Stimulated activated CD8-positive, alpha-beta memory T cell treated with anti-CD3 and anti-CD28 coated beads, Interleukin-7, amount 100 ng/mL, for 24 hours (primary cell): ENCODE data around the gene FZR1.
A peak's percentile ranks its signal among the peaks of the same experiment; 100 is the strongest.
"Not testable (repeated sequence)": the region's sequence is repeated elsewhere in the genome, so short reads cannot be mapped to it uniquely, and the experiment has no call there.

ENCODE experiments used
- DNase-seq: peaks from one replicate; pipeline ENCODE4 v3.0.0-alpha.2; 2020; ENCODE audit warnings: low read depth

Gene FZR1

DNA sequence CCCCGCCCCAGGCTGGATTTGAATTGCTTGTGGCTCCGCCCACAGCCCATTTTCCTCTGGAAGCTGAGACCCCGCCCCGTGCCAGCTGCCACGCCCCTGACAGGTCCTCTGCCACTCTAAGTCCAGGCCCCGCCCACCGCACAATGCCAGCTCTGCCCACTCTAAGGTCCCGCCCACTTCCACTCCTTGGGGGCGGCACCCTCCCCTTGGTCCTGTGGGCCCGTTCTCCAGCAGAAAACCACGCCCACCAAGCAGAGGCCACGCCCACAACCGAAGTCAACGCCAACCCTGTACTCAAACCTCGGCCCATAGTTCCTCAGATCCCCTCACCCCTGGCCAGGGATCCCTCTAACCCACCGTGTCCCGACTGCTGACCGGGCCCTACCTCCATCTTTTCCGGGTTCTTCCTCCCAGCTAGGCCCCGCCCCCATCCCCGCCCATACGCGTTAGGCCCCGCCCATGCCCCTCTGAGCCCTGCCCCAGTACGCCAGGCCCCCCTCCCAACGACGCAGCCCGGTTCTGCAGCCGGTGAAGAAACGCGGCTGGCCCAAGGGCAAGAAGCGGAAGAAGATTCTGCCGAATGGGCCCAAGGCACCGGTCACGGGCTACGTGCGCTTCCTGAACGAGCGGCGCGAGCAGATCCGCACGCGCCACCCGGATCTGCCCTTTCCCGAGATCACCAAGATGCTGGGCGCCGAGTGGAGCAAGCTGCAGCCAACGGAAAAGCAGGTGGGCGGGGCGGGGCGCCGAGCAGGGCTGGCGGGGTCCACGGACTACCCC is 67.9 kb downstream of the FZR1 start:
- peak; percentile 64 for DNase-seq

DNA sequence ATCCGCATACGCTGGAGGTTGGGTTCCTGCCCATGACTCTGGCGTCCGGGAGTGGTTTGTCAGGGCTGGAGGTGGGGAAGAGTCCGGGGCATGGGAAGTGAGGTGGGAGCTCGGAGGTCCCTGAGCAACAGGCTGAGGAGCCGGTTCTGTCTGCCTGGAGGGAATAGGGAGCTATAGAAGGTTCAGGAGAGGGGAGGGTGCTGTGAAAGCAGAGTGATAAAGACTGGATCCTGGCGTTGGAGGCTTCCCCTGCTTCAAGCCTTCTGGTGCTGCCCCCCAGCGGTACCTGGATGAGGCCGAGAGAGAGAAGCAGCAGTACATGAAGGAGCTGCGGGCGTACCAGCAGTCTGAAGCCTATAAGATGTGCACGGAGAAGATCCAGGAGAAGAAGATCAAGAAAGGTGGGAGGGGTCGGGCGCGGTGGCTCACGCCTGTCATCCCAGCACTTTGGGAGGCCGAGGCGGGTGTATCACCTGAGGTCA is 69.2 kb downstream of the FZR1 start:
- no peak for DNase-seq

- no peak for DNase-seq
Measured at GRCh38 chr19:3575949-3576673, 70.0 kb downstream of the FZR1 start.

DNA sequence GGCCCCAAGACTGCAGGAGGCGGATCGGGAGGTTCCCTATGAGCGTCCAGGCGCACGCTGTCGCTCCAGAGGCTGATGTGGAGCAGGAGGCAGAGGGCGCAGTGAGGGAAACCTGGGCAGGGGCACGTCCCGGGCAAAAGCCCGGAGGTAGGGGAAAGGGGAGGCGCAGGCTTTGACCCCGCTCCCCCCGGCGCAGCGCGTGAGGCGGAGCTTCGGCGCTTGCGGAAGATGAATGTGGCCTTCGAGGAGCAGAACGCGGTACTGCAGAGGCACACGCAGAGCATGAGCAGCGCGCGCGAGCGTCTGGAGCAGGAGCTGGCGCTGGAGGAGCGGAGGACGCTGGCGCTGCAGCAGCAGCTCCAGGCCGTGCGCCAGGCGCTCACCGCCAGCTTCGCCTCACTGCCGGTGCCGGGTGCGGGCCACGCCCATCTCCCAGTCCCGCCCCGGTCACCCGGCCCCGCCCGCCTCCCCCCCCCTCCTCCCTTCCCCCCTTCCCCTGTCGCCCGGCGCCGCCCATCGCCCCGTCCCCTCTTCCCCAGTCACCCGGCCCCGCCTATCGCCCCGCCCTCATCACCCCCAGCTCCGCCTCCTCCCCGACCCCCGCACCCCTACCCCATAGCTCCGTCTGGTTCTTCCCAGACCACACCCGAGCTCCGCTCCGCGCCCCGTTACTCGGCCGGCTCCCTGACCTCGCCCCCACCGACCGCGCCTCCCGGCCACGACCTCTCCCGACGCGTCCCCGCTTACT is 70.8 kb downstream of the FZR1 start:
- no peak for DNase-seq

- no peak for DNase-seq
Measured at GRCh38 chr19:3577723-3578344, 71.7 kb downstream of the FZR1 start.

DNA sequence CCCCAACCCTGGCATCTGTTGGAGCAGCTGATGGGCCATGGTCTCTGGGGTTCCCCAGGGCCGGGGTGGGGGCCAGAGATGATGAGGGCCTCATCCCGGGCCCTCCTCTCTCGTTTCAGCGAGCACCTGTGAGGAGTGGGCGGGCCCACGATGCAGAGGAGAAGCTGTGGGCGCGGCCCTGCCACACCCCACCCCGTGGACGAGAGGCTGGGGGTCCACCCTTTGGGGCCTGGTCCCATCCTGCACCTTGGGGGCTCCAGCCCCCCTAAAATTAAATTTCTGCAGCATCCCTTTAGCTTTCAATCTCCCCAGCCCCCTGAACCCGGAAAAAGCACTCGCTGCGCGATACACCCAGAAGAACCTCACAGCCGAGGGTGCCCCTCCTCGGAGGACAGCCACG is 72.3 kb downstream of the FZR1 start:
- no peak for DNase-seq

DNA sequence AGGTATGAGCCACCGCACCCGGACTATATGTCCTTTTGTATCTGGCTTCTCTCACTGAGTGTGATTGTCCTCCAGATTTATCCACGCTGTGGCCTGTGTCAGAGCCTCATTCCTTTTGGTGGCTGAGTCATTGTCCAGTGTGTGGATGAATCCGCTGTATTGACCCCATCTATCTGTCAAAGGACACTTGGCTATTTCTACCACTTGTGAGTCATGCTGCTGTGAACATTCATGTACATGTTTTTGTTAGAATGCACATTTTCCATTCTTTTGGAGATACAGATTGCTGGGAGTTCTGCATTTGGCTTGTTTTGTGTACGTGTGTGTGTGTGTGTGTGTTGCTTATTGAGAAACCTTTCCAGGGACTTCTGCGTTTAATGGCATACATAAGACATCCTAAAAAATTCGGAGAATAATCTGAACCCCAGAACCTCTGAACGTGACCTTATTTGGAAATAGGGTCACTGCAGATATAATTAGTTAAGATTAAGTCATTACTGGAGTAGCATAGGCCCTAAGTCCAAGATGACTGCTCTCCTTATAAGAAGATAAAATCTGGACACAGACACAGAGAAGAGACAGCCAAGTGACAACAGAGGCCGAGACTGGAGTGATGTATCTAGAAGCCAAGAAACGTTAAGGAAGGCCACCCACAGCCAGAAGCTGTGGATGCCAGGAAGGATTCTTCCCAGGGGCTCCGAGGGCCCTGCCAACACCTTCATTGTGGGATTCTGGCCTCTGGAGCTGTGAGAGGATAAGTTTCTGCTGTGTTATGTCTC is 74.2 kb downstream of the FZR1 start:
- no peak for DNase-seq

DNA sequence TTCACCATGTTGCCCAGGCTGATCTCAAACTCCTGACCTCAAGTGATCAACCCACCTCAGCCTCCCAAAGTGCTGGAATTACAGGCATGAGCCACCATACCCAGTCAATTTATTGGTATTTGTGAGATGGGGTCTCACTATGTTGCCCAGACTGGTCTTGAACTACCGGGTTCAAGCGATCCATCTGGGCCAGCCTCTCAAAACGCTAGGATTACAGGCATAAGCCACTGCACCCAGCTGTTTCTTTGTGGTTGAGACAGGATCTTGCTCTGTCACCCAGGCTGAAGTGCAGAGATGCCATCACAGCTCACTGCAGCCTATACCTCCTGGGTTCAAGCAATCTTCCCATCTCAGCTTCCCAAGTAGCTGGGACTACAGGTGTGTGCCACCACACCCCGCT is 75.7 kb downstream of the FZR1 start:
- DNase-seq: not testable (repeated sequence)

GRCh38 chr19:3584036-3584802 is 78.1 kb downstream of the FZR1 start:
- not testable (repeated sequence) for DNase-seq

DNA sequence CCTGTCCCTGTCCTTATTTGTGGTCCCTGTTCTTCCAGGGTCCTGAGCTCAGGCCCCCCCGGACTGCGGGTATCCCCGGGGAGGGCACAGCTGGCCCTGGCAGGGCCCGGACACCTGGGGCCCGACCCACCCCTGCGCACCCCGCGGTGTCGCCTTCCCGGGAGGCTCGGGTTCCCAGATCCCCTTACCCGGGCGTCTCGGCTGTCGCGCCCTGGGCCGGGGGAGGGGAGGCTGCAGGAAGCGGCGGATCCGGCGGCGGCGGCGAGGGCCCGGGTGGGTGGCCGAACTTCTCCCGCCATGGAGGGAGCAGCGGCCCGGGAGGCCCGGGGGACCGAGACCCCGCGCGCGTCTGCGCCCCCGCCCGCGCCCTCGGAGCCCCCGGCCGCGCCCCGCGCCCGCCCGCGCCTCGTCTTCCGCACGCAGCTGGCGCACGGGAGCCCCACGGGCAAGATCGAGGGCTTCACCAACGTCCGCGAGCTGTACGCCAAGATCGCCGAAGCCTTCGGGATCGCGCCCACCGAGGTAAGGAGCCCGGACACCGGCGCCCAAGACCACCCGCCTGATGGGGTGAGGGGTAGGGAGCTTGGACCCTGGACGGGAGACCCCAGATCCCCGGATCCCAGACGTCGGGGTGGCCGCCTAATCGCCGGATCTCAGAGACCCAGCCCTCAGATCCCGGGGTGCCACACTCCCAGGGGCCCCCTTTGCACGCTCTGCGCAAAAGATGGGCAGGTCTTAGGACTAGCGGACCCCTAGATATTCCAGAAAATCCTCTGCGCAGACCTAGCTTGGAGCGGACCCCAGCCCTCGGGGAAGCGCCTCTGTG is 79.4 kb downstream of the FZR1 start, which contains the start of gene GIPC3:
TSS of gene GIPC3 (plus strand) at position 178 of the 826 bp plus-strand sequence. CDS start at position 298, 120 bp downstream.
- DNase-seq: no peak

- DNase-seq: no peak
Measured at GRCh38 chr19:3586127-3586626, 80.1 kb downstream of the FZR1 start.

DNA sequence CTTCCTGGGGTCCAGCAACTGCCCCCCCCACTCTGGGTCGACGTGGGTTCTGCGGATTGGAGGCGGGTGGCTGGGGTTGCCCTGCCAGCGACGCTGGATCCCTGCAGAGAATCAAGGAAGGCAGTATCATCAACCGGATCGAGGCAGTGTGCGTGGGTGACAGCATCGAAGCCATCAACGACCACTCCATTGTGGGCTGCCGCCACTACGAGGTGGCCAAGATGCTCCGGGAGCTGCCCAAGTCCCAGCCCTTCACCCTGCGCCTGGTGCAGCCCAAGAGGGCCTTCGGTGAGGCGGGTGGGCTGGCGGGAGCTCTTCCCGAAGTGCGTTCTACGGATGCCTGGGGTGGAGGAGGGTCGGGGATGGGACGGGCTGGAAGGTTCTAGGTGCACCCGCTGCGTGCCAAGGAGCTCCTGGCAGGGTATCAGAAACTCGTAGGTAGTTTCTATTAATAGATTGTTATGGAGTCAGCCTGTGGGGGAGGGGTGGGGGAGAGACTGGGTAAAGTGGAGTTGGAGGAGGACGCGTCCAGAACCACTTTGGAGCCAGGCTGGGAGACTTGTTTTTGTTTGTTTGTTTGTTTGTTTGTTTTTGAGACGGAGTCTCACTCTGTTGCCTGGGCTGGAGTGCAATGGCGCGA is 80.7 kb downstream of the FZR1 start:
- no peak for DNase-seq
